ENCODE measurements around the gene TES. TPM values are rescaled to one million over a fixed set of nuclear protein-coding genes. Genes with fewer than 3 reads are reported as not detected.

TES gene
- total and polyA plus RNA-seq, 9 of the 15 experiments (the other 6 are each of a cell fraction or from before 2014, with no cell fraction given) = 20.7 to 61.6 (median 53.8) TPM

- BruUV-seq (replicated peaks) = no TSS peak
- in situ Hi-C loops (cut with MboI) (no loop called here), intact Hi-C loops (cut with micrococcal nuclease) (no loop called here)
- ATAC-seq (no peak), FAIRE-seq (no peak), DNase-seq (ENCODE audit: extremely low read depth in 1 of 4, low spot score in 3 of 4) (no peak)
- no peak overlapping the region for H3K9ac ChIP-seq (ENCODE audit: insufficient read depth in 1 of 2, low read depth in 2 of 2, low read length in 2 of 2)
- H3K4me2 ChIP-seq (ENCODE audit: insufficient read depth, low read length) = no peak overlapping the region
- H3K36me3 ChIP-seq (ENCODE audit: control insufficient read depth, insufficient read depth, low read length) = no peaks in the 10 kb centered on the region
- H2AFZ ChIP-seq (ENCODE audit: low read depth, low read length) = no peak overlapping the region
- H3K4me1 ChIP-seq (replicated peaks in 1 of 2; ENCODE audit: control insufficient read depth in 2 of 2, insufficient read depth in 2 of 2, low read length in 2 of 2) = no peaks in the 10 kb centered on the region
- no peak overlapping the region for H3K4me3 ChIP-seq
- POLR2A ChIA-PET = interaction anchor here (0.6 kb wide), 1 partner anchor 29 kb away, joined by 3 read pairs; no protein-coding TSS in a partner anchor
- H4K20me1 ChIP-seq (replicated peaks; ENCODE audit: control insufficient read depth, insufficient read depth, low read length) = no peaks in the 10 kb centered on the region
- H3K27ac ChIP-seq (ENCODE audit: extremely low read depth, low read depth, low read length) = no peak overlapping the region
- no peaks in the 10 kb centered on the region; a peak in 2 of 5 replicates for H3K27me3 ChIP-seq (ENCODE audit: control insufficient read depth in 2 of 2, insufficient read depth in 2 of 2, low read length in 2 of 2)
- H3K9me1 ChIP-seq (ENCODE audit: control insufficient read depth, insufficient read depth, low read length) = no peaks in the 10 kb centered on the region
- no peak for TF ChIP-seq ZNF586 (CRISPR knock-in tag; conservative IDR thresholded peaks at IDR 0.05)
- no peak for TF ChIP-seq PML (IDR thresholded peaks at IDR 0.05; ENCODE audit: low read length)
- no peak for TF ChIP-seq ZFP30 (CRISPR knock-in tag; IDR thresholded peaks at IDR 0.05; ENCODE audit: borderline replicate concordance)
- no peak for TF ChIP-seq E2F6 (IDR thresholded peaks at IDR 0.05; ENCODE audit: borderline replicate concordance in 1 of 2, extremely low read depth in 1 of 2, insufficient read depth in 1 of 2, insufficient read length in 1 of 2, low read depth in 1 of 2, low read length in 1 of 2, poor library complexity in 1 of 2, severe bottlenecking in 1 of 2)
- no peak for TF ChIP-seq TGIF2 (CRISPR knock-in tag; IDR thresholded peaks at IDR 0.05)
- TF ChIP-seq HDAC2 (IDR thresholded peaks at IDR 0.05) = no peak
- TF ChIP-seq MCM5 (IDR thresholded peaks at IDR 0.05; ENCODE audit: low read depth) = no peak
- no peak for TF ChIP-seq ZBTB1 (CRISPR knock-in tag; IDR thresholded peaks at IDR 0.05; ENCODE audit: borderline replicate concordance, low read depth)
- TF ChIP-seq ZSCAN32 (CRISPR knock-in tag; IDR thresholded peaks at IDR 0.05) = no peak
- no peak for TF ChIP-seq CBFA2T3 (IDR thresholded peaks at IDR 0.05)
- TF ChIP-seq BCL6 (CRISPR knock-in tag; IDR thresholded peaks at IDR 0.05) = no peak
- TF ChIP-seq SRF (CRISPR knock-in tag; IDR thresholded peaks at IDR 0.05) = no peak
- TF ChIP-seq KDM1A (IDR thresholded peaks at IDR 0.05) = no peak
- no peak for TF ChIP-seq RFX7 (CRISPR knock-in tag; IDR thresholded peaks at IDR 0.05)
- TF ChIP-seq, protein P1, sequence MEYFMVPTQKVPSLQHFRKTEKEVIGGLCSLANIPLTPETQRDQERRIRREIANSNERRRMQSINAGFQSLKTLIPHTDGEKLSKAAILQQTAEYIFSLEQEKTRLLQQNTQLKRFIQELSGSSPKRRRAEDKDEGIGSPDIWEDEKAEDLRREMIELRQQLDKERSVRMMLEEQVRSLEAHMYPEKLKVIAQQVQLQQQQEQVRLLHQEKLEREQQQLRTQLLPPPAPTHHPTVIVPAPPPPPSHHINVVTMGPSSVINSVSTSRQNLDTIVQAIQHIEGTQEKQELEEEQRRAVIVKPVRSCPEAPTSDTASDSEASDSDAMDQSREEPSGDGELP (CRISPR knock-in tag; IDR thresholded peaks at IDR 0.05; ENCODE audit: borderline replicate concordance) = no peak
- no peak for TF ChIP-seq XRCC3 (IDR thresholded peaks at IDR 0.05)
- TF ChIP-seq E2F3 (CRISPR knock-in tag; IDR thresholded peaks at IDR 0.05) = no peak
- TF ChIP-seq SMARCA5 (IDR thresholded peaks at IDR 0.05) = no peak
- H3K79me2 ChIP-seq (ENCODE audit: control insufficient read depth, insufficient read depth, low read length) = no peaks in the 10 kb centered on the region
- CTCF ChIA-PET (ENCODE audit: low intra/inter-chr PET ratio) = no interaction called here
- H3K9me3 ChIP-seq (replicated peaks; ENCODE audit: control insufficient read depth, insufficient read depth, low read depth, low read length) = no peaks in the 10 kb centered on the region
- 2% methylated on average over 2 of the region's 2 CpGs for whole genome bisulfite sequencing (ENCODE audit: insufficient coverage, low coverage, missing lambda C conversion rate)
Observed at GRCh38 chr7:116280803-116281202, 70.5 kb downstream of the TES start.

All from K562 (cell line).